ENCODE measurements around the gene NR1H4. TPM values are rescaled to one million over a fixed set of nuclear protein-coding genes. Genes with fewer than 3 reads are reported as not detected.
"Not testable (repeated sequence)": the region's sequence is repeated elsewhere in the genome, so short reads cannot be mapped to it uniquely, and the experiment has no call there.

Gene NR1H4
- polyA plus RNA-seq, 1 experiment: not detected

DNA sequence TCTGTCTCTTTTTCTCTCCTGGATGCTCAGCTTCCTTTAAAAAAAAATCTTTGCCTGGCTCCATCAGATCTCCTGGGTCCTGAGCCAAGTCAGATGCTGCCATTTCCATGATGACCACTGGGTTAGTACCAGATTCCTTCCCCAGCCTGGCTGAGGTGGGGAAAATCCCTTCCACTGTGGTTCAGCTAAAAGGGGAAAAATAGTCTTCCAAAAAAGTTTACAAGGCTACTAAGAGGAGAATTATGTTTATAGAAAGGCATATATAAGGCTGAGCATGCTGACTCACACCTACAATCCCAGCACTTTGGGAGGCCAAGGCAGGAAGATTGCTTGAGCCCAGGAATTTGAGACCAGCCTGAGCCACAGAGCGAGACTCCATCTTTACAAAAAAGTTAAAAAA lies 71.4 kb downstream of the NR1H4 start:
- no peak for DNase-seq (ENCODE audit: low read depth, low spot score)
- no peak overlapping the region for H3K4me3 ChIP-seq (ENCODE audit: low read depth, low read length)
- peaks cover under 1% of the 10 kb centered on the region for H3K27me3 ChIP-seq (ENCODE audit: control insufficient read depth, insufficient read depth, low read length)
- CTCF ChIA-PET: interaction anchor here (1.2 to 5.4 kb wide), 3 partner anchors 9 to 310 kb away, joined by 3 to 27 read pairs (median 3); no protein-coding TSS in a partner anchor
- no peak for TF ChIP-seq CTCF (IDR thresholded peaks at IDR 0.05; ENCODE audit: low read depth, low read length)
- no peak overlapping the region for H3K27ac ChIP-seq (ENCODE audit: low read depth, low read length)
- H3K9me3 ChIP-seq (ENCODE audit: control insufficient read depth, insufficient read depth, low read length): no peaks in the 10 kb centered on the region
- POLR2A ChIA-PET: no interaction called here

DNA sequence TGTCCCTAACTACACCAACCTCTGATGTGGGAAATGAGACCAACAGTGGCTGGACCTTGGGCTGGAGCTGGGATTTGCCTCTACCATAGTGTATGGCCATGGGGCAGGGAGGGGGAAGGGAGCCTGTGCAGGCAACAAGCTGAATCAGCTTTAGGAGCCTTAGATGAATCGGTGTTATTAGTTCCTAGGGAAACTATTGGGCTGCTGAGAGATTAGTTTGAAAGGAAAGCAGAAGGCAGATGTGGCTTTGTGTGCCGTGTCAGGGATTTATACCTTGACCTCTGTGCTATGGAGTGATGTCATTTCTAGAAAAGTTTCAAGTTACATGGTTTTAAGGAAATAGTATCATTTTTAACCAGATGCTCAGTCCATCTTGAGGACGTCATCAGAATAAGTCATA lies 80.3 kb downstream of the NR1H4 start:
- Histone ChIP-seq H3K4me3 (ENCODE audit: low read depth, low read length) (no peak overlapping the region), H3K27me3 (ENCODE audit: control insufficient read depth, insufficient read depth, low read length) (peaks cover 3% of the 10 kb centered on the region), H3K9me3 (ENCODE audit: control insufficient read depth, insufficient read depth, low read length) (no peaks in the 10 kb centered on the region), H3K27ac (ENCODE audit: low read depth, low read length) (no peak overlapping the region)
- ChIA-PET POLR2A (no interaction called here), CTCF (interaction anchor here (1.2 to 5.0 kb wide), 10 partner anchors 10 to 744 kb away, joined by 3 to 90 read pairs (median 6); no protein-coding TSS in a partner anchor)
- no peak for DNase-seq (ENCODE audit: low read depth, low spot score)
- TF ChIP-seq CTCF (IDR thresholded peaks at IDR 0.05; ENCODE audit: low read depth, low read length): no peak

DNA sequence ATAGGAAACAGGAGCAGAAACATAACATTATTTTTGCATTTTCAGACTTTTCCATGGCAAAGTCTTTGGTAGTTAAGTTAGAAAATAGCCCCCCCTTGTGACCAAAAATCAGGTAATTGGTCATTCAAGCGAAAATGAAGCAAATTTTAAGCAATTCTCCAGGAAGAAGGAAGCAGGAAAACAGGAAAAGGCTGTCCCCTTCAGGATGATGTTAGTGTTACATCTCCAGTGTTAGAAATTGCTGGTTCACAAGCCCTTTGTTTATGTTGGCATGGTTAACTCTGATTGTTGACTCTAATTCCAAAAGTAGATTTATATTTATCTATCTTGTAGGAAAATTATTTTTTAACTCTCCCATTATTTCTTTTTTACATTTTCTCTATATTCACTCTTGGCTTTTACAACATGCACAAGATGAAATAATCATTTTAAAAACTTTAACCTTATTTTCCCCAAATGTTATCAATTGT lies 81.0 kb downstream of the NR1H4 start:
- peak; percentile 72 for DNase-seq (ENCODE audit: low read depth, low spot score)
- CTCF ChIA-PET: interaction anchor here (0.6 to 5.0 kb wide), 38 partner anchors 8 to 1511 kb away, joined by 3 to 90 read pairs (median 4); no protein-coding TSS in a partner anchor
- Histone ChIP-seq H3K9me3 (ENCODE audit: control insufficient read depth, insufficient read depth, low read length) (no peaks in the 10 kb centered on the region; the same call in 1 of the 2 replicates), H3K27ac (ENCODE audit: low read depth, low read length) (no peak overlapping the region), H3K4me3 (ENCODE audit: low read depth, low read length) (no peak overlapping the region), H3K27me3 (ENCODE audit: control insufficient read depth, insufficient read depth, low read length) (peaks cover 3% of the 10 kb centered on the region)
- TF ChIP-seq CTCF (IDR thresholded peaks at IDR 0.05; ENCODE audit: low read depth, low read length): peak; percentile 93
- POLR2A ChIA-PET: no interaction called here

DNA sequence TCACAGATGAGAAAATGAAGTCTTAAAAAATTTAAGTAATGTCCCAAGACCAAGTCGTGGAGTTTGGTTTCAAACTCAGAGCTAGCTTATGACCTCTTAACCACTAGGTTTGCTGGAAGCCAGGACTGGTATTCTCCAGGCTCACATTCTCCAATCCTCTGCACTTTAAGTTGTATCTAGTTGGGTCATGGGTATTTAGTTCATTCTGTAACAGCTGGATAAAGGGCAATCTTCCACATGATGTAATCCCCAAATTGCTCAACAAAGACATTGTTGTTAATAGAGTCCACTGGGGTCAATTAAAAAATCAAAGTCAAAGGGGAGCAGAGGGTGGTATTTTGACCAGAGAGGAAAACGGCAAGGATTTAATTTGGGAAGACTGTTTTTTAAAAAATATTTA lies 82.1 kb downstream of the NR1H4 start:
- DNase-seq (ENCODE audit: low read depth, low spot score): no peak
- H3K27me3 ChIP-seq (ENCODE audit: control insufficient read depth, insufficient read depth, low read length): no peaks in the 10 kb centered on the region
- POLR2A ChIA-PET: interaction anchor here (0.6 to 0.7 kb wide), 2 partner anchors 289 to 852 kb away, joined by 3 read pairs; partner anchors contain the start of genes ARL1, DEPDC4 and SCYL2
- no peak overlapping the region for H3K27ac ChIP-seq (ENCODE audit: low read depth, low read length)
- H3K4me3 ChIP-seq (ENCODE audit: low read depth, low read length): no peak overlapping the region
- no peaks in the 10 kb centered on the region; the same call in 1 of the 2 replicates for H3K9me3 ChIP-seq (ENCODE audit: control insufficient read depth, insufficient read depth, low read length)
- no peak for TF ChIP-seq CTCF (IDR thresholded peaks at IDR 0.05; ENCODE audit: low read depth, low read length)
- CTCF ChIA-PET: interaction anchor here (0.9 to 5.0 kb wide), 15 partner anchors 7 to 1512 kb away, joined by 3 to 90 read pairs (median 6); no protein-coding TSS in a partner anchor

GRCh38 chr12:100557357-100557756 lies 83.7 kb downstream of the NR1H4 start:
- ChIA-PET POLR2A (no interaction called here), CTCF (interaction anchor here (1.6 to 5.0 kb wide), 2 partner anchors 323 to 403 kb away, joined by 4 to 63 read pairs; no protein-coding TSS in a partner anchor)
- TF ChIP-seq CTCF (IDR thresholded peaks at IDR 0.05; ENCODE audit: low read depth, low read length): no peak
- Histone ChIP-seq H3K27ac (ENCODE audit: low read depth, low read length) (no peak overlapping the region), H3K27me3 (ENCODE audit: control insufficient read depth, insufficient read depth, low read length) (no peaks in the 10 kb centered on the region), H3K4me3 (ENCODE audit: low read depth, low read length) (no peak overlapping the region), H3K9me3 (ENCODE audit: control insufficient read depth, insufficient read depth, low read length) (no peaks in the 10 kb centered on the region; the same call in 1 of the 2 replicates)
- DNase-seq (ENCODE audit: low read depth, low spot score): no peak

- H3K27ac ChIP-seq (ENCODE audit: low read depth, low read length); CTCF ChIA-PET; POLR2A ChIA-PET; DNase-seq (ENCODE audit: low read depth, low spot score); H3K27me3 ChIP-seq (ENCODE audit: control insufficient read depth, insufficient read depth, low read length); H3K4me3 ChIP-seq (ENCODE audit: low read depth, low read length); H3K9me3 ChIP-seq (ENCODE audit: control insufficient read depth, insufficient read depth, low read length): not testable (repeated sequence)
Observed at GRCh38 chr12:100559261-100559660, 85.6 kb downstream of the NR1H4 start.

Measured in AG04450 (cell line).